SK-N-SH (cell line): ENCODE data around the gene CCT6B.

Experiments
- CHD2 ChIP-seq: fragments of 150-350 bp; IDR thresholded peaks from 2 replicates; pipeline ENCODE4 v1.6.1; 2018; ENCODE audit warnings: low read length; ENCODE audit not compliant: partially characterized antibody
- CTCF ChIP-seq: fragments of 200-600 bp; sonication (generic); IDR thresholded peaks from 2 replicates; pipeline ENCODE4 v1.6.1; 2017; ENCODE audit warnings: antibody characterized with exemption, mild to moderate bottlenecking, moderate library complexity
- FOXM1 ChIP-seq: IDR thresholded peaks from 2 replicates; pipeline ENCODE4 v1.4.0; 2012; ENCODE audit warnings: low read depth, mild to moderate bottlenecking
- GABPA ChIP-seq: IDR thresholded peaks from 2 replicates; pipeline ENCODE4 v1.4.0; 2012; ENCODE audit warnings: low read depth, mild to moderate bottlenecking
- NRF1 ChIP-seq: IDR thresholded peaks from 2 replicates; pipeline ENCODE4 v1.6.1; 2012; ENCODE audit warnings: low read depth, mild to moderate bottlenecking, low read length
- POLR2AphosphoS5 ChIP-seq: IDR thresholded peaks from 2 replicates; pipeline ENCODE4 v1.6.1; 2012; ENCODE audit warnings: low read depth, low read length
- REST ChIP-seq: IDR thresholded peaks from 2 replicates; pipeline ENCODE4 v1.6.1; 2012; ENCODE audit warnings: mild to moderate bottlenecking, low read depth, low read length, moderate library complexity
- RXRA ChIP-seq: IDR thresholded peaks from 2 replicates; pipeline ENCODE4 v1.4.0; 2012; ENCODE audit warnings: low read depth, mild to moderate bottlenecking, borderline replicate concordance
- SIN3A ChIP-seq: IDR thresholded peaks from 2 replicates; pipeline ENCODE4 v1.6.1; 2012; ENCODE audit warnings: low read depth, mild to moderate bottlenecking, low read length, moderate library complexity, borderline replicate concordance

GRCh38 chr17:34913001-34913400 lies 48.3 kb downstream of the CCT6B start:
- no peak for TF ChIP-seq CTCF
- TF ChIP-seq RXRA = no peak
- no peak for TF ChIP-seq NRF1
- no peak for TF ChIP-seq CHD2
- no peak for TF ChIP-seq GABPA
- TF ChIP-seq FOXM1 = no peak
- TF ChIP-seq REST = no peak
- TF ChIP-seq POLR2AphosphoS5 = no peak
- TF ChIP-seq SIN3A = no peak
